Measurements from ENCODE around the gene P3R3URF.
A peak's percentile ranks its signal among the peaks of the same experiment; 100 is the strongest.

P3R3URF gene

DNA sequence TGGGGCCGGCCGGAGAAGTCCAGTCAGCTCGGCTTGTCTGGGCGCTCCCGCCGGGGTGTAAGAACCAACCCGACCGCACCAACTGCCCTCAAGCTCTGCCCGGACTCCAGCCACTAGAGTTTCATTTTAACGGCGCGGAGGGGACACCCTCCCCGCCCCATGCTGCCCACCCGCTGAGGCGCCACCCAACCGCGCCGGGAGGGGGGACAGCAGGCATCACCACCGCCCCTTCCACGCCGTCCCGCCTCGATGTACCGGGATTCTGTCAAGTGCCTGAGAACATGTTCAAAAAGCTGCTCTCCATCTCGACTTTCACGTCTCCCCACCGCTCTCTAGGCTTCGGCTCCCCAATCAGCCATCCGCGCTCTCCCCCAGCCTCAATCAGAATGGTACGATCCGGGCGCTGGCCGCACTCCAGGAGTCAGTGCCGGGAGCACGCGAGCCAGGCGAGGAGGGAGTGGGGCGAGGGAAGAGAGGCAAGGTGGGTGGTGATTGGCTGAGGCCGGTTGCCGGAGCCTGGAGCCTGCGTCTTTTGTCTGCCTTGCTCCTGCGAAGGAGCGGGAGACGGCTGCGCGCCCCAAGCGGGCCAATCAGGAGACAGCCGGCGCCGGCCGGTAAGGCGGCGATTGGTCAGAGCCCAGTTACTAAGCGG lies 43.6 kb downstream of the P3R3URF start, which contains the start of gene PIK3R3:
PIK3R3 (minus strand) TSS at position 101 of the 652 bp plus-strand sequence. CDS start 677 bp downstream, outside the sequence.
- DNase-seq (ENCODE audit: low spot score) = peak; percentile 98

GRCh38 chr1:46131712-46132528 lies 44.4 kb downstream of the P3R3URF start:
- DNase-seq (ENCODE audit: low spot score) = peak; percentile 61

- DNase-seq (ENCODE audit: low spot score) = peak; percentile 33
These were observed 45.2 kb downstream of the P3R3URF start for GRCh38 chr1:46131093-46131492.

GRCh38 chr1:46130606-46131005 lies 45.7 kb downstream of the P3R3URF start:
- peak; percentile 26 for DNase-seq (ENCODE audit: low spot score)

- DNase-seq (ENCODE audit: low spot score) = peak; percentile 34
These were observed 46.2 kb downstream of the P3R3URF start for GRCh38 chr1:46130121-46130520.

DNA sequence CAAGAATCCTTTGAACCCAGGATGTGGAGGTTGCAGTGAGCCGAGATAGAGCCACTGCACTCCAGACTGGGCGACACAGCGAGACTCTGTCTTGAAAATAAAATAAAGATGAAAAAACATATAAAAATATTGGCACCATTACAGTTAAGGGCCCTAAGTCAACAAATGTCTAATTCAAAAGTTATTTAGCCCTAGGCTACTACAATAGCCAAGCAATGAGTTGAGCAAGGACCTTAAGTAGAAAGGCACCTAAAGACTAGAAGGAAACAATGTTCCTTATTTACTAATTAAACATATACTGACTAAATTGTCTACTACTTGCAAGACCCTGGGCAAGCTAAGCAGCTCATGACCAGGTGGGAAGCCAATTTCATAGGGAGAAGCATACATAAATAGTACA lies 47.9 kb downstream of the P3R3URF start:
- no peak for DNase-seq (ENCODE audit: low spot score)

Data from NAMALWA (cell line).